OCI-LY7 (cell line): ENCODE measurements around the gene SLC38A5. TPM values are rescaled to one million over a fixed set of nuclear protein-coding genes. Genes with fewer than 3 reads are reported as not detected.
A peak's percentile ranks its signal among the peaks of the same experiment; 100 is the strongest.

Experiments
- BruUV-seq: library from RNA; stranded (reverse); fragments of 400-500 nt; replicated peaks from 2 replicates; lab custom pipeline; 2021; lab: Mats Ljungman, UMichigan
- CTCF ChIA-PET: fragments of 300-600 bp; sonication (Branson Sonifier 250); formaldehyde crosslinking; loops from one replicate; lab custom pipeline; 2022; ENCODE audit warnings: antibody characterized with exemption; ENCODE audit not compliant: unreplicated experiment; lab: Charles Lee
- POLR2A ChIA-PET: fragments of 300-600 bp; sonication (Branson Sonifier 250); formaldehyde crosslinking; loops from one replicate; lab custom pipeline; 2022; ENCODE audit warnings: antibody characterized with exemption; lab: Charles Lee
- DNase-seq: peaks from one replicate; pipeline ENCODE4 v3.0.0-alpha.2; 2015; ENCODE audit warnings: low spot score
- H2AFZ ChIP-seq: fragments of 200-600 bp; sonication (generic), shearing (Covaris generic); 2 replicates; pipeline ENCODE4 v1.6.1; 2014; ENCODE audit warnings: mild to moderate bottlenecking, antibody characterized with exemption, low read length, moderate library complexity
- H3K27ac ChIP-seq: fragments of 200-600 bp; sonication (generic); 2 replicates; pipeline ENCODE4 v1.5.1; 2014; ENCODE audit warnings: mixed run types, low read depth, mild to moderate bottlenecking, moderate library complexity, low read length, inconsistent platforms; ENCODE audit not compliant: poor library complexity, severe bottlenecking
- H3K36me3 ChIP-seq: fragments of 200-600 bp; sonication (generic); 2 replicates; pipeline ENCODE4 v1.6.1; 2014; ENCODE audit warnings: mild to moderate bottlenecking, antibody characterized with exemption, low read length, moderate library complexity, mixed read lengths; ENCODE audit not compliant: insufficient read depth
- H3K4me1 ChIP-seq: fragments of 200-600 bp; sonication (generic); 2 replicates; pipeline ENCODE4 v1.5.1; 2014; ENCODE audit warnings: mild to moderate bottlenecking, low read length; ENCODE audit not compliant: insufficient read depth, poor library complexity, severe bottlenecking
- H3K4me2 ChIP-seq: fragments of 200-600 bp; sonication (generic); 2 replicates; pipeline ENCODE4 v1.6.1; 2014; ENCODE audit warnings: mild to moderate bottlenecking, low read length
- H3K4me3 ChIP-seq: fragments of 200-600 bp; sonication (generic); 2 replicates; pipeline ENCODE4 v1.5.1; 2014; ENCODE audit warnings: mild to moderate bottlenecking, low read depth, low read length; ENCODE audit not compliant: poor library complexity, severe bottlenecking
- H3K79me2 ChIP-seq: fragments of 200-600 bp; sonication (generic); 2 replicates; pipeline ENCODE4 v1.6.1; 2016; ENCODE audit warnings: low read depth, mild to moderate bottlenecking, low read length, moderate library complexity, mixed read lengths; ENCODE audit not compliant: insufficient read depth
- H3K9me2 ChIP-seq: fragments of 200-600 bp; sonication (generic); 2 replicates; pipeline ENCODE4 v1.6.1; 2016; ENCODE audit warnings: mild to moderate bottlenecking, low read length, mixed read lengths; ENCODE audit not compliant: insufficient read depth
- H3K9me3 ChIP-seq: fragments of 200-600 bp; sonication (generic); 2 replicates; pipeline ENCODE4 v1.6.1; 2014; ENCODE audit warnings: mild to moderate bottlenecking, mixed run types, low read length, mixed read lengths
- H4K20me1 ChIP-seq: fragments of 200-600 bp; sonication (generic); 2 replicates; pipeline ENCODE4 v1.6.1; 2014; ENCODE audit warnings: mild to moderate bottlenecking, antibody characterized with exemption, low read length, moderate library complexity, mixed read lengths; ENCODE audit not compliant: insufficient read depth
- CTCF ChIP-seq: fragments of 200-600 bp; sonication (generic); conservative IDR thresholded peaks from 2 replicates; pipeline ENCODE4 v1.5.1; 2014; ENCODE audit warnings: mild to moderate bottlenecking, antibody characterized with exemption, low read length, moderate library complexity, mixed read lengths
- EZH2phosphoT487 ChIP-seq: fragments of 200-600 bp; sonication (generic); IDR thresholded peaks from 2 replicates; pipeline ENCODE4 v1.6.1; 2018; ENCODE audit warnings: low read depth, borderline replicate concordance, mild to moderate bottlenecking, mixed run types, antibody characterized with exemption, low read length, moderate library complexity, mixed read lengths
- intact Hi-C: fragments of 100-400 bp; cut with micrococcal nuclease; formaldehyde crosslinking; loops from one replicate; pipeline ENCODE4 v1.10.0; 2022; ENCODE audit not compliant: unreplicated experiment
- total RNA-seq, 2 experiments: library from RNA; depleted of rRNA in 1 of 2; stranded (reverse); fragments of >200 nt in 1 of 2; shearing (Covaris generic) in 1 of 2; gene quantifications; 2 replicates each; pipeline ENCODE4 v1.2.3, GENCODE V29; 2014 to 2022

SLC38A5 gene
- total RNA-seq, 2 experiments from 2014 or later = 38.6 to 45.6 TPM

GRCh38 chrX:48478806-48479205 lies 8.7 kb upstream of the SLC38A5 start:
- BruUV-seq = no TSS peak
- H3K4me3 ChIP-seq = no peak overlapping the region
- H3K9me3 ChIP-seq = no peaks in the 10 kb centered on the region
- TF ChIP-seq CTCF (no peak), EZH2phosphoT487 (no peak)
- intact Hi-C loops = loop anchor here (5.0 kb wide), 2 partner anchors 43 to 93 kb away; partner anchors contain the start of genes EBP and RBM3
- no peaks in the 10 kb centered on the region for H4K20me1 ChIP-seq
- H3K79me2 ChIP-seq = peaks cover 37% of the 10 kb centered on the region
- ChIA-PET CTCF (no interaction called here), POLR2A (no interaction called here)
- no peak for DNase-seq
- peaks cover 52% of the 10 kb centered on the region for H3K36me3 ChIP-seq
- peaks cover 19% of the 10 kb centered on the region for H3K4me1 ChIP-seq
- H3K4me2 ChIP-seq = no peak overlapping the region
- no peak overlapping the region for H3K27ac ChIP-seq
- no peak overlapping the region for H2AFZ ChIP-seq
- H3K9me2 ChIP-seq = no peaks in the 10 kb centered on the region

GRCh38 chrX:48477960-48478755 lies 8.1 kb upstream of the SLC38A5 start:
- no TSS peak for BruUV-seq
- Histone ChIP-seq H3K27ac (no peak overlapping the region), H3K4me2 (peak overlapping the region; percentile 81; the same call in 1 of the 2 replicates), H3K9me2 (no peaks in the 10 kb centered on the region), H4K20me1 (no peaks in the 10 kb centered on the region), H3K9me3 (no peaks in the 10 kb centered on the region), H3K4me1 (peaks cover 19% of the 10 kb centered on the region), H3K79me2 (peaks cover 37% of the 10 kb centered on the region), H3K36me3 (peaks cover 52% of the 10 kb centered on the region), H3K4me3 (no peak overlapping the region), H2AFZ (no peak overlapping the region)
- no peak for DNase-seq
- TF ChIP-seq CTCF (no peak), EZH2phosphoT487 (no peak)
- intact Hi-C loops = loop anchor here (5.0 kb wide), 2 partner anchors 44 to 94 kb away; partner anchors contain the start of genes EBP and RBM3
- CTCF ChIA-PET = no interaction called here
- POLR2A ChIA-PET = no interaction called here

GRCh38 chrX:48476919-48477318 lies 6.9 kb upstream of the SLC38A5 start:
- intact Hi-C loops = loop anchor here (5.0 kb wide), 2 partner anchors 45 to 95 kb away; partner anchors contain the start of genes EBP and RBM3
- H4K20me1 ChIP-seq = no peaks in the 10 kb centered on the region
- no peaks in the 10 kb centered on the region for H3K9me2 ChIP-seq
- H3K27ac ChIP-seq = no peak overlapping the region
- CTCF ChIA-PET = no interaction called here
- TF ChIP-seq EZH2phosphoT487 = no peak
- H3K9me3 ChIP-seq = no peaks in the 10 kb centered on the region
- no peak for DNase-seq
- no peak overlapping the region for H2AFZ ChIP-seq
- H3K4me2 ChIP-seq = peak overlapping the region; percentile 81
- no TSS peak for BruUV-seq
- H3K4me3 ChIP-seq = peak overlapping the region; percentile 91
- H3K79me2 ChIP-seq = peaks cover 37% of the 10 kb centered on the region
- POLR2A ChIA-PET = no interaction called here
- peaks cover 39% of the 10 kb centered on the region for H3K36me3 ChIP-seq
- peaks cover 19% of the 10 kb centered on the region for H3K4me1 ChIP-seq
